Esophagus muscularis mucosa (tissue), 4 donors: ENCODE measurements around the gene LGALS1.

Experiments
- CTCF ChIP-seq, 3 experiments: fragments of 200-600 bp in 2 of 3; fragments of 450-650 bp in 1 of 3; sonication (generic) in 2 of 3; IDR thresholded peaks; one replicate each; pipeline ENCODE4 v1.5.1; 2017 to 2019; ENCODE audit warnings: antibody characterized with exemption in 3 of 3, mild to moderate bottlenecking in 2 of 3, moderate library complexity in 1 of 3
- EP300 ChIP-seq: sonication (generic); formaldehyde crosslinking; IDR thresholded peaks from one replicate; pipeline ENCODE4 v1.6.1; 2017; ENCODE audit warnings: antibody characterized with exemption
- POLR2A ChIP-seq: fragments of 450-650 bp; IDR thresholded peaks from one replicate; pipeline ENCODE4 v1.6.1; 2017; ENCODE audit warnings: antibody characterized with exemption, moderate library complexity, mild to moderate bottlenecking, low read depth
- POLR2AphosphoS5 ChIP-seq, 2 donors: sonication (generic); formaldehyde crosslinking; IDR thresholded peaks; one replicate each; pipeline ENCODE4 v1.6.1; 2017; ENCODE audit warnings: antibody characterized with exemption in 2 of 2

- TF ChIP-seq CTCF (IDR thresholded peaks at IDR 0.05) (peak in 1 of 3 experiments; percentile 39), POLR2AphosphoS5 (IDR thresholded peaks at IDR 0.05) (peak; percentile 76 to 82), POLR2A (no peak), EP300 (no peak)
Measured at GRCh38 chr22:37686002-37686982, 10.9 kb downstream of the LGALS1 start, which contains the start of gene NOL12.
